Measurements from ENCODE around the gene SLC25A23.

Gene SLC25A23

GRCh38 chr19:6392221-6393073, 67.1 kb downstream of the SLC25A23 start:
- Histone ChIP-seq H3K27ac (ENCODE audit: poor library complexity, severe bottlenecking) (peak overlapping the region; percentile 68), H3K4me1 (ENCODE audit: insufficient read depth, poor library complexity, severe bottlenecking) (peaks cover 3% of the 10 kb centered on the region), H3K36me3 (ENCODE audit: low read depth) (peaks cover 42% of the 10 kb centered on the region), H3K27me3 (ENCODE audit: insufficient read depth, poor library complexity, severe bottlenecking) (no peaks in the 10 kb centered on the region), H3K4me3 (ENCODE audit: severe bottlenecking) (peak overlapping the region; percentile 87), H3K9me3 (ENCODE audit: severe bottlenecking) (no peaks in the 10 kb centered on the region)
- TF ChIP-seq CTCF (IDR thresholded peaks at IDR 0.05; ENCODE audit: poor library complexity, severe bottlenecking), result no peak
- ATAC-seq (ENCODE audit: low read depth) (no peak), DNase-seq (ENCODE audit: low spot score) (no peak)
